HG02610 (cell line): ENCODE results near the gene NLGN1.

Experiments
- ATAC-seq: cut with Tn5 transposase; IDR thresholded peaks from one replicate; pipeline ENCODE4 v1.9.1; 2021; ENCODE audit warnings: mild to moderate bottlenecking, moderate library complexity; ENCODE audit not compliant: unreplicated experiment

NLGN1 gene

DNA sequence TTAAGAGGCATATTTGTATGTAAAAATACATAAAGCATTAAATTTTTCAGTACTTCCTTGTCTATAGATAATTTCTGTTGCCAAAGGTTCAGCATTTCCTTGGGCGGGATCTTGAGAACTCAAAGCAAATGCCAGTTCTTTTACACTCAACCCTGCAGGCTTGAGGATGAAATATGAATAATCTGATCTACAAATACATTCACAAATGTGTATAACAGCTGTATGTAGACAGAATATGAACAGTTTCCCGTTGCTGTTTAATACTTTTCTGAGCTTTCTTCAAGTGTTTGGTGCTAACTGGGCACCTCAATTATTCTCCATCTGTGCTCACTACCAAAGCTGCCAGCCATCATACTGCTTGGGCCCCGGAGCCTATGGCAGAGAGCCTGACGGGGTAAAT lies 661.3 kb downstream of the NLGN1 start:
- no peak for ATAC-seq

DNA sequence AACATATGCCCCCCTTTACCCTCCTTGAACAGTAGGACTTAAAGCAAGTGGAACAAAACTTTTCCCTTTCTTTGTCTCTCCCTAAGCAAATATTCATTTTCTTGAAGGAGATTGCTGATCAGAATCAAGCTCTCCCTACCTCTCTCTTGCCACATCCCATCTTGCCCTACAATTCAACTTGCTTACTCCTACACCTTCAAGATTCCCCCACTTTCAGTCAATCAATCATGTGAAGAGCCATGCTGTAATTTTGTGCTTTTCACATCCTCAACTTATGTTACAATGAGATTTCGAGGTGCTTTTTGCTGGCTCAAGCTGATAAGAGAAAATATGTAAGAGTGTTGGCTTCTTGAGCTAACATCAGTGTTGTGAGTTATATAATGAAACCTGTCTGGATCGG lies 662.9 kb downstream of the NLGN1 start:
- ATAC-seq = no peak

DNA sequence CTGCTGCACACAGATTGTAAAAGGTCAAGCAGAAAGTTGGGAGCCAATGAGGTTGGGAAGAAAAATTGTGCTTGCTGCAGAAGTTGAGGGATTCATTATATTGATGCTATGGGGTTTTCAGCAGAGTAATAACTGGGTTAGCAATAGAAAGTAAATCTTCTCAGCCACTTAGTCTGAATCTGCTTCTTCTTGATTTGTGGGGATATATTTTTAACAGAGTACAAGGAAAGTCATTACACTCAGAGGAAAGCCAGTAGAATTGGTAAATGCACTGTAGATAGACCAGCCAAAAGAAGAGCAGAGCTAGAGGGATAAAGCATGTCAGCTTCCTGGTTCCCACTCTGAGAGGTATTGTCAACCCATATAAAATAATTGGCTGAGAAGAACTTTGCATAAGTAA lies 663.6 kb downstream of the NLGN1 start:
- ATAC-seq = no peak

DNA sequence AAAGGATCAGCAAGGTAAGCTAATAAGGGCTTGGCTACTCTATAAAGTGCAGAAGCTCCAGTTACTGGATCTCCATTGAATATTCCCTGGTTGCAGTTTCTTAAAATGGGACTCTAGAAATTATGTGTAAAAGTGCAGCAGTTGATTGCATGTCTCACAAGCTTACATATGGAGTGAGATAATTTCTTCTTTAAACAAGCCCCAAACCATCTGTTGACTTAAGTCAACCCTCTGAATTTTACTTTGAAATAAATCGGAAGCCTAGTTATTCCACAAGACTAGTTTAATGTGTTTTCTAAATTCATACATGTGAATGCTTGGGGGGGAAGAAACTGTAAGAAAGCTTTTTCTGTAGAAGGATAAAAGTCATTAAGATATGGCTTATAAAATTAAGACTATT lies 664.2 kb downstream of the NLGN1 start:
- ATAC-seq = no peak

DNA sequence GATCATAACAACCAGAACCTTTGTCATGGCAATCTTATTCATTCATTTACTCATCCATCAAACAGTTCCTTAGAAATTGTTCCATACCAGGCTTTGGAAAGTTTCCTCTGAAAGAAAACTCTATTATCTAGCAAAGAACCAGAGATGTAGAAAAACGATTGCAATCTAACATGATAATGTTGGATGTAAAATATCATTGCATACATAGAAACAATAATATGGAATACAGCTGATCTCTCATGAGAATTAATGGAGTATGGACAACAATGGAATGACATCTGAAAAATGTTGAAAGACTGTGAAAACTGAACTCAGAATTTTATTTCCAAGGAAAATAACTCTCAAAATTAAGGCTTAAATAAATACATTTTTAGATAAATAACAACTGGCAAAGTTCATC lies 665.4 kb downstream of the NLGN1 start:
- no peak for ATAC-seq

DNA sequence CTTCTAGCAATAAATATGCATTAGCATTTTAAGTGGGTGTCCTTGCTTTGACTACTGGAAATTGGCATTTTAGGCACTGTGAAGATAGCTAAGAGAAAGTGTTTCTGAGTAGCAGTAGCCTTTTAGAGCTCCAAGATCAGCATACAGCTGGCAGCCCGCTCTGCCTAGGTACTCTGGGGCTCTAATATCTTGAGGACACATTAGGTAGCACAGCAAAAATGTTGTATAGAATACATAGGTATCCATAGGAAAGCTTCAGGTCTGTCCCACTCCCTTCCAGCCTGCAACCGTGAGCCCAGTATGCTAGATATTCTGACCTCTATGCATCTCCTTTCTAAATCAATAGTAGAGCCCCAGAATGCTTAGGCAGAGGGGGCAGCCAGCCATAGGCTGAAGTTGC lies 670.5 kb downstream of the NLGN1 start:
- no peak for ATAC-seq

DNA sequence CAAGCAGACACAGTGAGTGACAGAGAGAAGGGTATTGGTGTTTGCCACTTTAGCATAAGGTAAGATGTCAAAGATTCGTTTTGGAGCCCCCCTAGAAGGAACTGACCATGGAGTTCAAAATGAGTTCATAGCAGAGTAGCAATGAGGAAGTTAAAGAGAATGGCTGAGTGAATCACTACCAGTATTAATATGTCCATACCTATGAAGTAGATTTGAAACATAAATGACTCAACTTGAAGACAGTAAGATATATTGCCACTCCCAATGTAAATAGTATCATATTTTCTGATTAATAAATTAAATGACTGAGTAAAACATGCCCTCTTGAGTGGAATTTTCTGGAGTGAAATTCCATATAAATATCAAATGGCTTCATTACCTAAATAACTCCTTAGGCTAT lies 675.1 kb downstream of the NLGN1 start:
- no peak for ATAC-seq

DNA sequence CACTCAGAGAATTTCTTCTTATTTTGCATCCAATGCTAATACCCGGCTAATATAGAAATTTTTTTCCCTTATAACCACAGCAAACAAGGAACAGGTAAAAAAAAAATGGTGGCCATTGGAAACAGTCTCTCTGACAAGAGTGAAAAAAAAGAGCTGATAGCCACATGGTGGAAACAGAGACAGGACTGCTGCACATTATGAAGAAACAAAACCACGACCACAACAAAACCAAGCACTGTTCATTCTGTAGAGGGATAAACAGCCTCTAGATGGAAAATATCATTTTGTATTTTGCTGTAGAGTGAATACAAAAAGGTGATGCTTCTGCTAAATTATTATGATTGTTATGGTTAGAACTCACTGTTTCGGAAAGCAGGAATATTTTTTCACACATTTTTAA lies 686.2 kb downstream of the NLGN1 start:
- ATAC-seq = no peak

DNA sequence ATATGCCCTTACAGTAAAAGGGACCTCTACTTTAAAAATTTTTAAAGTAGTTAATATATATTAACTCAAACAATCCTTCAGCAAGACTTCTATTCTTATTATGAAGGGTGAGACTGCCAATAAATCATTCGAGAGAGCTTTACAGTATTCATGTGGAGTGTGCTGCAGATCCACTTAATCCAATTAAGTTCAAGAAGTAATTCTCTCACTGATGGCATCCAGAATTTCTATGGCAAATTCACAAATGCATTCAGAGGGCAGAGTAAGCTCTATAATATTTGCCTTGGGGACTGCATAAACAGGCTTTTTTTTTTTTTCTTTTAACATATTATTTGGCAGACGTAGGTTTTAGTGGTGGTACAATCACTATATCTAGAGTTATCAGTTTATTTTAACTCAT lies 692.0 kb downstream of the NLGN1 start:
- no peak for ATAC-seq

DNA sequence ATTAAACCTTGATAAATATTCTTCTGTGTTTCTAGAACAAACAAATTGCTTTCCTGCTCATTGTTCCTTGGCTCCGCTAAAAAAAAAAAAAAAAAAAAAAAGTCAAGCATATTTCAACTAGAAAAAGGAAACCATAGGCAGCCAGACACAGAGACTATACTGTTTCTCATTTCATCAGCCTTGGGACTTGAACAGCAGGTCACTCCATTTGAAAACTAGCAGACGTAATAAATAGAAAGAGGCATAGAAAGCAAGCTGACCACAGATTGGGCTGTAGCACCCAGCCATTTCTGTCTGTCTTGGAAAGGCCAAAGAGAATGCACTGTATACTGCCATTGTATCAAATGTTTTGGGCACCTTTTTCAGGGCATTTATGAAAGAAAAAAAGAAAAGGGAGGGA lies 697.1 kb downstream of the NLGN1 start:
- ATAC-seq = no peak

DNA sequence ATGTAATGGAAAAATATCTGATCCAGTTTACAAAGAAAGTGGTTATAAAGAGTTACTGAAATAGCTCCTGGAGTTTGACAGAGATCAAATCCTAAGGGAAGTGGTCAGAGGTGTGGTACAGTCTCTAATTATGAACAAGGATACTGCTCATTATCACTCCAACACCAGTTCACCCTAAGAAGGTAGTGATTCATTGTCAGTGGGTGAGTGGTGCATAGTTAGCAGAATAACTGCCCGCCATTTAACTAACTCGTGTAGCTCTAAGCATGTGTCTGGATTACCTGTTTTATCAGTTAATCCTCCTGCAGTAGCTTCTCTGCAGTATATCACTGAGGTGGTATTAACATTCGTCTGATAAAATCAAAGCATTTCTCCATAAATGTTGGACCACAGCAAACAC lies 700.1 kb downstream of the NLGN1 start:
- no peak for ATAC-seq

DNA sequence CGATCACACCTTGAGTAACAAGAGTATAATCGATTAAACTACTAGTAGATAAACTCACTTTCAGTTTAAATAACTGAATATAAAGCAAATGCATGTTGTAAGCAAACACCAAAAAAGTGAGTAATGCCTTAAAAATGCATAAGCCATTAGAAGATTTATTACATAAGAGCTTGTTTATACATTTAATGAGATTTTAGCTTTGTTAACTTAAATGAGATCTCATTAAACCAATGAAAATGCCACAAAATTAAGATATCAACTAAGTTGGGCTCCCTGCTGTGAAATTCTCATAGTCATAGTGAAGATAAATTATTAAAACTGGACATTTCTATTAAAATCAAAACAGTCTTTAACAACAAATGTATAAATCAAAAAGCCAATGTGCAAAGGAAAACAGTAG lies 701.2 kb downstream of the NLGN1 start:
- ATAC-seq = no peak

DNA sequence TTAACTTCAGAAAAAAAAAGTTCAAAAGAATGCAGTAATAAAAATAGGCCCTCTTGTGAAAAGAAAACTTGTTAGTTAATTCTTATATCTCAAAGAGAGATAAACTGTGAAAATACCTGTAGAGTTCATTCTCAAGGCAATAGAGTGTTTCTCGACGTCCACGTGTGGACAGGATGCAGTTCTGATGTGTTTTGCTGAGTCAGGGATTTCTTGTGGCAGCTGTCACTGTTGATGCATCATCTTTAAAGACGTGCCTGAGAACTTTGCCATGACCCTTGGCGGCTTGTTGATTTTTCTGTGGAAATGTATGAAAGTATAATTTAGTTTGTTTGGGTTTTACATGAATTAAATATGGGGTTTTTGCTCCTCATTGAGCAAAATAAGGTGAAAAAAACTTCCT lies 702.2 kb downstream of the NLGN1 start:
- no peak for ATAC-seq

DNA sequence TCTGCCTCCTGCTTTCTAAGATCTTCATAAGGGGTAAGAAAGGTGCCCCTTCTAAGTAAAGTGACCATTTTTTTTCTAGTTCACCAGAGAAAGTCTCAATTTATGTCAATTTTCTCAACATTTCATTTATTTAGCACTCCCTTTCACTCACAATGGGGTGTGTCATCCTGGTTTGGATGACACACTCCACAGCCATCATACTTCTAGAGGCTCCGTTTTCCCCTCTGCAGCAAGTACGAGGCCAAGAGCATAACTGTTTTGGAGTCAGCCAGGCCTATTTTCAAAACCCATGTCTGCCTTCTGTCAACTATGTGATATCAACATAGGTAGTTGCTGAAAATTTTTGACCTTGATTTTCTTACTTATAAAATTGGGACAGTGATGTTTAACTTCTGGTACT lies 703.2 kb downstream of the NLGN1 start:
- ATAC-seq = no peak

DNA sequence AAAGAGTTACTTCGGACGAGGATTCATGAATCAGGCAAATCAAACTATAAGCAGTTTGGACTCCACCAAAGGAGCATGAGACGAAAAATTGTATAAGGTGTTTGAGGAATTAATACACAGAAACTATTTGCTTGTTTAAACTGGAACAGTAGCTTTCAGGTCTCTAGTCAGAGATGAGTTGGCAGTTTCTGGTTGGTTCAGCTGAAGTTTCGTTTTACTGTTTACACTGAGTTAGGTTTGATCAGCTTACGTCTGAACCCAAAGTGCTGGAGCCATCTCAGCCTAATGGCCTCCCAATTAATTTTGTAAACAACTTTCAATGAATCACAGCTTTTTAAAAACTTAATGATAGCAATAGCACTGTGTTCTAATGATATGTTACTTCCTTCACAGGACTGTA lies 703.7 kb downstream of the NLGN1 start:
- peak; percentile 92 for ATAC-seq

DNA sequence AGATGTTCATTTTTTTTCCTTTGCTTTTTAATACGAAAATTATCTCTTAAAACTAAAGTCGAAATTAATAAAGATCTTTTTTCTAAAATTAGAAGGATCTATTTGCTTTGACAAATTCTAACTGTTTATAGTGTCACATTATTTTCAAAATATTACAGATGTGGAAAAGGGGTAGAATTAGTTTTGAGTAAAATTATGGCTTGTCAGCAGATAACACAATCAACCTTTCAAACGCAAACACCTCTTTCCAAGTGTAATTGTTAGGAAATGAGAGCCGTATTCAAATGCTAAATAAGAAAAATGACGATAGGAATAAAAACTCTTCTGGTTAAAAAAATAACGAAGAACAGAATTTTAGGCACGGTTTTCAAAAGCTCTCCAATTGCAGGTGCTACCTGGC lies 704.7 kb downstream of the NLGN1 start:
- ATAC-seq = no peak

DNA sequence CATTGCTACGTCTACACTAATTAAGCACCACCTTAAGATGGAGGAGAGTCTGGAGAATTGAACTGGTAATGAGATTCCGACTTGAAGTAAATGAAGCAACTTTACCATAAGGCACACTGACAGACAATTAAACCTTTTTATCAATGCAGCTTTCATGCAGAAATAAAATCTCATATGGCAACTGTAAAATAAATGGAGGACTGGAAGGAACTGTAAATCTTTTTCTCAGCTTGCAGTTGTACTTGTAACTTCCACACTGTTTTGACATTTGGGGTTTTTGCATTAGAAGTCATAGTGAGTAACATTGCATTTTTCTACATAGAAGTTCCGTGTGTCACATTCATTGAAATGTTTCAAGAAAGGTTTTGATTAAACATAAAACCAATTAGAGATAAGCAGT lies 705.3 kb downstream of the NLGN1 start:
- ATAC-seq = no peak

DNA sequence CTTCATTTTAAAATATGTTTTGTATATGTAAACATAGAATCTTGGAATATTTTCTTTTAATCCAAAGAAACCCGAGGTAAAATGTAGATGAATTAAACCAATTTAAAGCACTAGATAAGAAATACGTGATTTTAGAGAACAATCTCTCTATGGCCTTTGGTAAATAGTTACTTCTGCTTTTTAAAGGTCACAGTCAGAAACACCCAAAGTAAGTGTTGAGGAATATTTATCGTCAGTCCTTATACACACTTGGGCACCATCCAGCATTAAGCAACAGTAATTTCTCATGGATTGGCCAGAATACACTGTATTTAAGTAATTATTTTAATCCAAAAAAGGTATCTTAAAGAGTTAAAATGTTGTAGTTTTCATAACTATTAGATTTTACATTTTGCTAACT lies 713.2 kb downstream of the NLGN1 start:
- ATAC-seq = no peak

DNA sequence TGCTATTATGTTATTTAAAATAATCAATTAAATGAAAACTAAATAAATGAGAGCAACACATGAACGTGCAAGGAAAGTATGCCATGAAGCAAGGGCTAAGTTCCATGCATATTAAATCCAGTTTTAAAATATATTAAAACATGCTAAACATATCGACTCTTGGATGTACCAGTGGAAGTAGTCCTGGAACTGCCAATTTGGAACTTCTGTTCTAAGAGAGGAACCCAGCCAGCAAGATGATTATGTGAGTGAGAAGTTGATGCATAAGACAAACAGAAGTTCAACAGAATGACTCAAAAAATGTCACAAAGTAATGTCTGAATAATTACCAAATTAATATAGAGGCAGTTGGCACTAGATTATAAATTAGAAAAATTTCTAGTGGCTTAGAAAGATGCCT lies 714.2 kb downstream of the NLGN1 start:
- ATAC-seq = no peak

DNA sequence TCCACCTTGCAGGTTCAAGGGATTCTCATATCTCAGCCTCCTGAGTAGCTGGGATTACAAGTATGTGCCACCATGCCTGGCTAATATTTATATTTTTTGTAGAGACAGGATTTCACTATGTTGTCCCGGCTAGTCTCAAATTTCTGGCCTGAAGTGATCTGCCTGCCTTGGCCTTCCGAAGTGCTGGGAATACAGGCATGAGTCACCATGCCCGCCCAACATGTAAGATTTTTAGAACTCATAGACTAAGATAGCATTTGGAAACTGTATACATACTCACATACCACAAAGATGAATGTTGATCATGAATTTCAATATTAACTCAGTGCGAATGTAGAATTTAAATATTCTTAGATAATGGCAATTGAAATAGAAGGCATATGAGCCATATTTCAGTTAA lies 718.9 kb downstream of the NLGN1 start:
- ATAC-seq = no peak

DNA sequence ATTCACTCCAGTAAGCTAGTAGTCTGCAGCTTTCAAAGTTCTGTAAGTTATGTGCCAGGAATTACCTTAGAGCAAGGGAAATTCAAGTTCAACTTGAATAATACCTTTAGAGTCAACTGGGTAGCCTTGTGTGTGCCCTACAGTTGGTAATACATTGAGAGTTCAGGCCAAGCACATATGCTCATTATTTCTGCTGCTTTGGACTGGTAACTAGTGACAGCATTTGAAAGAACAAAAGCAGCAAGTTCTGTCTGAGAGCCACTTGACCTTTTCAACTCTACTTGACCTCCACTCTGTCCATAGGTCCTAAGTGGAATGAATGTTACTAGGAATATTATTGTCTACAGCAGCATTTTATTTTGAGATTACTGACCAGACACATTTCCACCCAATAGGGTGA lies 723.5 kb downstream of the NLGN1 start:
- no peak for ATAC-seq

DNA sequence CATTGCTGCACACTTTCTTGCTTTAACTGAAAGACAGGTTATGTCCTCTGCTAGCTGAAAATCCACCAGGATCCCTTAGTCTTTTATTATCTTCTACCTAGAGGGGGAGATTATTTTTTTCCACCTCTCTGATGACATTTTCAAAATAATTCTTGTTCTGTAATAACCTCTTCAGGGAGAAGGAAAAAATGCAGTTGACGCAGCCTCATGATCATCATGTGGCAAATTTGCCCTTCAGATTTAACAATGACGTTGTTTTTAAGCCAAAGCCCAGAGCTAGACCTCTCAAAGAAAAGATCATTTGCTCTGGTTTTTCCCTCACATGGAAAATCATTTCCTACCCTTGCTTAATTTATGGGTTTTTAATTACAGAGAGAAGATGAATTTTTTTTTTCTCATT lies 724.9 kb downstream of the NLGN1 start:
- no peak for ATAC-seq

DNA sequence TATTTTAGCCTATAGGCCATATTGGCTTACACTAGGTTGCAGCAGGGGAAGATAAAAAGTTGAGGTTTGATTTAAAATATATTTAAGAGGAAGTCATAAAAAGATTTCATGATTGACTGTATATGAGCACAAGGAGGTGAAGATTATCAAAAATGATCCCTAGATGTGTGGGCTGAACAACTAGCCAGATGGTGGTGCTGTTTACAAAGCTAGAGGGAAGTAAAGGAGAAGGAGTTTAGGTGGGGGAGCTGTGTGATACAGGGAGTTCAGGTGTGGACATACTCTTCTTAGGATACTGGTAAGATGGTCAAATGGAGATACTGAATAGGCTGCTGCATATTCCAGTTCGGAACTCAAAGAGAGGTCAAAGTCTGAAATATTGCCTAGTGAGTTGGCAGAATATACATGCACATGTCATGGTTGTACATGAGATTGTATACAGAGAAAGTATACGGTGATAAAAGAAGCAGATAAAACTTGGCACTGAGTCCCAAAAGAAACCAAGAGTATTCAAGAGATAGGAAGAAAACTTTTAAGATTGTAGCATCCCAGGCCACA lies 727.8 kb downstream of the NLGN1 start:
- no peak for ATAC-seq
